ENCODE results near the gene TMCC2.
"Not testable (repeated sequence)": the region's sequence is repeated elsewhere in the genome, so short reads cannot be mapped to it uniquely, and the experiment has no call there.

TMCC2 gene

GRCh38 chr1:205227584-205228013, at the start of gene TMCC2:
Gene TMCC2 (plus strand): TSS chr1:205227946. CDS start chr1:205228565, 619 bp downstream.
- DNase-seq = peak; percentile 60

GRCh38 chr1:205179842-205180241, 47.9 kb upstream of the TMCC2 start:
- DNase-seq = no peak

GRCh38 chr1:205180331-205180730, 47.4 kb upstream of the TMCC2 start:
- not testable (repeated sequence) for DNase-seq

GRCh38 chr1:205182930-205183329, 44.8 kb upstream of the TMCC2 start:
- no peak for DNase-seq

- no peak for DNase-seq
These were observed 43.9 kb upstream of the TMCC2 start for GRCh38 chr1:205183676-205184335.

GRCh38 chr1:205186191-205186590, 41.6 kb upstream of the TMCC2 start:
- no peak for DNase-seq

- no peak for DNase-seq
These were observed 40.3 kb upstream of the TMCC2 start for GRCh38 chr1:205187420-205187819.

- DNase-seq = no peak
These were observed 39.6 kb upstream of the TMCC2 start for GRCh38 chr1:205188098-205188497.

GRCh38 chr1:205188596-205188995, 39.1 kb upstream of the TMCC2 start:
- DNase-seq = no peak

- DNase-seq = no peak
These were observed 38.6 kb upstream of the TMCC2 start for GRCh38 chr1:205189131-205189530.

GRCh38 chr1:205190845-205191577, 36.7 kb upstream of the TMCC2 start:
- no peak for DNase-seq

- DNase-seq = no peak
These were observed 36.1 kb upstream of the TMCC2 start for GRCh38 chr1:205191622-205192021.

- DNase-seq = no peak
These were observed 35.5 kb upstream of the TMCC2 start for GRCh38 chr1:205192287-205192686.

- DNase-seq = no peak
These were observed 28.4 kb upstream of the TMCC2 start for GRCh38 chr1:205199090-205199930.

- no peak for DNase-seq
These were observed 27.8 kb upstream of the TMCC2 start for GRCh38 chr1:205199931-205200299.

GRCh38 chr1:205204552-205204951, 23.2 kb upstream of the TMCC2 start:
- no peak for DNase-seq

- no peak for DNase-seq
These were observed 22.7 kb upstream of the TMCC2 start for GRCh38 chr1:205205055-205205454.

- DNase-seq = no peak
These were observed 18.9 kb upstream of the TMCC2 start for GRCh38 chr1:205208811-205209210.

- peak; percentile 48 for DNase-seq
These were observed 17.0 kb upstream of the TMCC2 start for GRCh38 chr1:205210756-205211168.

GRCh38 chr1:205211169-205211838, 16.4 kb upstream of the TMCC2 start, which contains the start of gene DSTYK:
Gene DSTYK (minus strand): TSS chr1:205211702. CDS start chr1:205211535, 167 bp downstream.
- peak; percentile 77 for DNase-seq

- DNase-seq = no peak
These were observed 15.8 kb upstream of the TMCC2 start for GRCh38 chr1:205211839-205212536.

- DNase-seq = no peak
These were observed 13.0 kb upstream of the TMCC2 start for GRCh38 chr1:205214756-205215155.
